ENCODE measurements around the gene ZNF777. TPM values are rescaled to one million over a fixed set of nuclear protein-coding genes. Genes with fewer than 3 reads are reported as not detected.
"Not testable (repeated sequence)": the region's sequence is repeated elsewhere in the genome, so short reads cannot be mapped to it uniquely, and the experiment has no call there.

The ZNF777 gene
- total and polyA plus RNA-seq, 2 experiments from 2014 or later: 5.6 to 14.8 TPM

GRCh38 chr7:149397470-149398043 lies 63.3 kb downstream of the ZNF777 start:
- no peak overlapping the region for H3K27ac ChIP-seq
- no peaks in the 10 kb centered on the region for H4K20me1 ChIP-seq (ENCODE audit: insufficient read depth, poor library complexity, severe bottlenecking)
- no peaks in the 10 kb centered on the region for H3K79me2 ChIP-seq
- no peaks in the 10 kb centered on the region for H3K36me3 ChIP-seq (replicated peaks; ENCODE audit: insufficient read depth, low read depth)
- no peaks in the 10 kb centered on the region for H3K9me2 ChIP-seq (replicated peaks; ENCODE audit: insufficient read depth)
- H3K4me2 ChIP-seq: no peak overlapping the region
- WGBS (ENCODE audit: low lambda C conversion rate, missing lambda C conversion rate): 86% methylated on average over 14 of the region's 14 CpGs
- H3K27me3 ChIP-seq: no peaks in the 10 kb centered on the region
- H3K9me3 ChIP-seq (ENCODE audit: low read depth): no peaks in the 10 kb centered on the region
- H3K4me1 ChIP-seq (ENCODE audit: insufficient read depth): no peaks in the 10 kb centered on the region
- no peak for DNase-seq (ENCODE audit: low spot score)
- no peak overlapping the region for H2AFZ ChIP-seq
- no peak for TF ChIP-seq CTCF (IDR thresholded peaks at IDR 0.05; ENCODE audit: poor library complexity)
- TF ChIP-seq EZH2 (IDR thresholded peaks at IDR 0.05; ENCODE audit: borderline replicate concordance): no peak
- no peak for TF ChIP-seq EZH2phosphoT487 (IDR thresholded peaks at IDR 0.05; ENCODE audit: low read depth, severe bottlenecking, unreplicated experiment)
- no peak overlapping the region for H3K4me3 ChIP-seq

- not testable (repeated sequence) for H3K36me3 ChIP-seq (replicated peaks; ENCODE audit: insufficient read depth, low read depth); H2AFZ ChIP-seq; H3K4me2 ChIP-seq; H3K27me3 ChIP-seq; H3K4me3 ChIP-seq; H3K9me2 ChIP-seq (replicated peaks; ENCODE audit: insufficient read depth); H3K4me1 ChIP-seq (ENCODE audit: insufficient read depth); H4K20me1 ChIP-seq (ENCODE audit: insufficient read depth, poor library complexity, severe bottlenecking); H3K79me2 ChIP-seq; H3K27ac ChIP-seq; DNase-seq (ENCODE audit: low spot score); H3K9me3 ChIP-seq (ENCODE audit: low read depth)
- WGBS (ENCODE audit: low lambda C conversion rate, missing lambda C conversion rate): 82% methylated on average over 6 of the region's 6 CpGs
Measured at GRCh38 chr7:149388550-149389335, 72.1 kb downstream of the ZNF777 start.

GRCh38 chr7:149386514-149386913 lies 74.3 kb downstream of the ZNF777 start:
- not testable (repeated sequence) for H3K9me2 ChIP-seq (replicated peaks; ENCODE audit: insufficient read depth); DNase-seq (ENCODE audit: low spot score); H2AFZ ChIP-seq; H3K79me2 ChIP-seq; H3K27me3 ChIP-seq; H3K4me2 ChIP-seq; H3K27ac ChIP-seq; H3K9me3 ChIP-seq (ENCODE audit: low read depth); H3K4me3 ChIP-seq; H3K36me3 ChIP-seq (replicated peaks; ENCODE audit: insufficient read depth, low read depth); H3K4me1 ChIP-seq (ENCODE audit: insufficient read depth); H4K20me1 ChIP-seq (ENCODE audit: insufficient read depth, poor library complexity, severe bottlenecking)
- 69% methylated on average over 4 of the region's 4 CpGs for WGBS (ENCODE audit: low lambda C conversion rate, missing lambda C conversion rate)

- H3K27ac ChIP-seq: no peak overlapping the region
- H3K4me3 ChIP-seq: no peak overlapping the region
- no peaks in the 10 kb centered on the region for H3K36me3 ChIP-seq (replicated peaks; ENCODE audit: insufficient read depth, low read depth)
- H3K4me1 ChIP-seq (ENCODE audit: insufficient read depth): no peaks in the 10 kb centered on the region
- no peak for DNase-seq (ENCODE audit: low spot score)
- 87% methylated on average over 9 of the region's 9 CpGs for WGBS (ENCODE audit: low lambda C conversion rate, missing lambda C conversion rate)
- H3K9me2 ChIP-seq (replicated peaks; ENCODE audit: insufficient read depth): no peaks in the 10 kb centered on the region
- TF ChIP-seq EZH2 (IDR thresholded peaks at IDR 0.05; ENCODE audit: borderline replicate concordance): no peak
- no peak for TF ChIP-seq EZH2phosphoT487 (IDR thresholded peaks at IDR 0.05; ENCODE audit: low read depth, severe bottlenecking, unreplicated experiment)
- TF ChIP-seq CTCF (IDR thresholded peaks at IDR 0.05; ENCODE audit: poor library complexity): no peak
- no peaks in the 10 kb centered on the region for H4K20me1 ChIP-seq (ENCODE audit: insufficient read depth, poor library complexity, severe bottlenecking)
- no peaks in the 10 kb centered on the region for H3K79me2 ChIP-seq
- no peak overlapping the region for H3K4me2 ChIP-seq
- H2AFZ ChIP-seq: no peak overlapping the region
- H3K9me3 ChIP-seq (ENCODE audit: low read depth): no peaks in the 10 kb centered on the region
- H3K27me3 ChIP-seq: no peaks in the 10 kb centered on the region
Measured at GRCh38 chr7:149385195-149385950, 75.5 kb downstream of the ZNF777 start.

Other genes starting within 250 kb of the ZNF777 start
- 3.3 and 4.6 TPM in 2 replicates for gene ZNF212, start 221.4 kb downstream of the ZNF777 start, total RNA-seq
- gene ZNF212, start 221.4 kb downstream of the ZNF777 start, polyA plus RNA-seq: 9.9 and 11.9 TPM in 2 replicates
- 6.5 and 7.9 TPM in 2 replicates for gene ZNF783, start 198.9 kb downstream of the ZNF777 start, total RNA-seq
- gene ZNF783, start 198.9 kb downstream of the ZNF777 start, polyA plus RNA-seq: 7.8 and 8.6 TPM in 2 replicates
- gene ZNF746, start 36.7 kb upstream of the ZNF777 start, total RNA-seq: 12.2 and 15.4 TPM in 2 replicates
- 15.2 and 15.6 TPM in 2 replicates for gene ZNF746, start 36.7 kb upstream of the ZNF777 start, polyA plus RNA-seq